Thyroid gland (tissue), 4 donors: Measurements from ENCODE around the gene C3orf22.

ENCODE experiments used
- CTCF ChIP-seq, 6 experiments: fragments of 200-600 bp in 3 of 6; fragments of 450-650 bp in 3 of 6; sonication (generic) in 3 of 6; IDR thresholded peaks; one replicate each; pipeline ENCODE4 v1.5.1; 2016 to 2019; ENCODE audit warnings: antibody characterized with exemption in 6 of 6, mild to moderate bottlenecking in 2 of 6, inconsistent platforms in 1 of 6, moderate library complexity in 1 of 6
- POLR2A ChIP-seq, 2 donors: fragments of 450-650 bp; IDR thresholded peaks; one replicate each; pipeline ENCODE4 v1.6.1; 2017; ENCODE audit warnings: antibody characterized with exemption in 2 of 2, mild to moderate bottlenecking in 2 of 2, moderate library complexity in 1 of 2

- no peak for TF ChIP-seq CTCF (IDR thresholded peaks at IDR 0.05)
- TF ChIP-seq POLR2A (IDR thresholded peaks at IDR 0.05), result no peak
Measured at GRCh38 chr3:126580746-126581145, 22.0 kb upstream of the C3orf22 start.
